ENCODE results near the gene KCTD10.

The KCTD10 gene

GRCh38 chr12:109521831-109522230 is 44.7 kb upstream of the KCTD10 start:
- Histone ChIP-seq H3K9ac (ENCODE audit: low read length) (no peak overlapping the region), H3K27ac (ENCODE audit: low read depth, low read length) (no peak overlapping the region), H3K27me3 (ENCODE audit: insufficient read depth, low read length, poor library complexity) (no peaks in the 10 kb centered on the region), H4K5ac (ENCODE audit: low read length) (no peak overlapping the region), H3K79me1 (ENCODE audit: low read length) (no peaks in the 10 kb centered on the region), H3K4me3 (ENCODE audit: low read length) (no peak overlapping the region), H2AK5ac (ENCODE audit: low read length) (no peak overlapping the region), H3K4ac (ENCODE audit: low read depth, low read length) (no peak overlapping the region), H2BK120ac (ENCODE audit: low read depth, low read length) (no peak overlapping the region), H3K36me3 (ENCODE audit: control insufficient read depth, insufficient read depth, low read length) (peaks cover 2% of the 10 kb centered on the region), H3K4me1 (ENCODE audit: control insufficient read depth, low read depth, low read length) (peaks cover 4% of the 10 kb centered on the region), H3K4me2 (ENCODE audit: low read length) (no peak overlapping the region), H3K56ac (ENCODE audit: low read length) (no peak overlapping the region), H2BK5ac (ENCODE audit: low read length) (no peak overlapping the region), H2BK15ac (replicated peaks; ENCODE audit: low read depth) (no peak overlapping the region), H4K8ac (ENCODE audit: low read depth, low read length) (no peak overlapping the region), H3K79me2 (ENCODE audit: control insufficient read depth, insufficient read depth, low read length) (no peaks in the 10 kb centered on the region), H3K23ac (ENCODE audit: low read length) (no peak overlapping the region), H3K18ac (ENCODE audit: low read length) (no peak overlapping the region)
- peak; percentile 6 for DNase-seq
- no CpG with 5 or more reads among the region's 10 CpGs for WGBS (ENCODE audit: extremely low coverage, insufficient coverage, low lambda C conversion rate)

- H3K4me1 ChIP-seq (ENCODE audit: control insufficient read depth, low read depth, low read length): peaks cover 4% of the 10 kb centered on the region
- no peak overlapping the region for H3K23ac ChIP-seq (ENCODE audit: low read length)
- H2BK15ac ChIP-seq (replicated peaks; ENCODE audit: low read depth): no peak overlapping the region
- no peak for DNase-seq
- H3K56ac ChIP-seq (ENCODE audit: low read length): no peak overlapping the region
- H4K8ac ChIP-seq (ENCODE audit: low read depth, low read length): no peak overlapping the region
- peaks cover 2% of the 10 kb centered on the region for H3K36me3 ChIP-seq (ENCODE audit: control insufficient read depth, insufficient read depth, low read length)
- no peak overlapping the region for H3K4me3 ChIP-seq (ENCODE audit: low read length)
- H2BK5ac ChIP-seq (ENCODE audit: low read length): no peak overlapping the region
- H3K79me2 ChIP-seq (ENCODE audit: control insufficient read depth, insufficient read depth, low read length): no peaks in the 10 kb centered on the region
- H3K27ac ChIP-seq (ENCODE audit: low read depth, low read length): no peak overlapping the region
- H3K79me1 ChIP-seq (ENCODE audit: low read length): no peaks in the 10 kb centered on the region
- no peak overlapping the region for H3K18ac ChIP-seq (ENCODE audit: low read length)
- no peak overlapping the region for H3K9ac ChIP-seq (ENCODE audit: low read length)
- no peak overlapping the region for H3K4ac ChIP-seq (ENCODE audit: low read depth, low read length)
- H2BK120ac ChIP-seq (ENCODE audit: low read depth, low read length): no peak overlapping the region
- H2AK5ac ChIP-seq (ENCODE audit: low read length): no peak overlapping the region
- H4K5ac ChIP-seq (ENCODE audit: low read length): no peak overlapping the region
- no CpG with 5 or more reads among the region's 6 CpGs for WGBS (ENCODE audit: extremely low coverage, insufficient coverage, low lambda C conversion rate)
- no peak overlapping the region for H3K4me2 ChIP-seq (ENCODE audit: low read length)
- H3K27me3 ChIP-seq (ENCODE audit: insufficient read depth, low read length, poor library complexity): no peaks in the 10 kb centered on the region
Measured at GRCh38 chr12:109519787-109520186, 42.7 kb upstream of the KCTD10 start.

- no peak overlapping the region for H3K4ac ChIP-seq (ENCODE audit: low read depth, low read length)
- no peaks in the 10 kb centered on the region for H3K79me2 ChIP-seq (ENCODE audit: control insufficient read depth, insufficient read depth, low read length)
- H3K27ac ChIP-seq (ENCODE audit: low read depth, low read length): no peak overlapping the region
- H2BK5ac ChIP-seq (ENCODE audit: low read length): peak overlapping the region; percentile 20
- H2AK5ac ChIP-seq (ENCODE audit: low read length): no peak overlapping the region
- no peak overlapping the region for H2BK120ac ChIP-seq (ENCODE audit: low read depth, low read length)
- H3K79me1 ChIP-seq (ENCODE audit: low read length): no peaks in the 10 kb centered on the region
- H3K56ac ChIP-seq (ENCODE audit: low read length): peak overlapping the region; percentile 65
- no peaks in the 10 kb centered on the region for H3K27me3 ChIP-seq (ENCODE audit: insufficient read depth, low read length, poor library complexity)
- no peak overlapping the region for H3K18ac ChIP-seq (ENCODE audit: low read length)
- peak overlapping the region; percentile 23 for H3K9ac ChIP-seq (ENCODE audit: low read length)
- DNase-seq: peak; percentile 58
- peaks cover 2% of the 10 kb centered on the region for H3K36me3 ChIP-seq (ENCODE audit: control insufficient read depth, insufficient read depth, low read length)
- H4K5ac ChIP-seq (ENCODE audit: low read length): peak overlapping the region; percentile 53
- WGBS (ENCODE audit: extremely low coverage, insufficient coverage, low lambda C conversion rate): no CpG with 5 or more reads among the region's 11 CpGs
- H2BK15ac ChIP-seq (replicated peaks; ENCODE audit: low read depth): no peak overlapping the region
- peaks cover 4% of the 10 kb centered on the region for H3K4me1 ChIP-seq (ENCODE audit: control insufficient read depth, low read depth, low read length)
- H4K8ac ChIP-seq (ENCODE audit: low read depth, low read length): no peak overlapping the region
- H3K4me2 ChIP-seq (ENCODE audit: low read length): no peak overlapping the region
- no peak overlapping the region for H3K4me3 ChIP-seq (ENCODE audit: low read length)
- H3K23ac ChIP-seq (ENCODE audit: low read length): no peak overlapping the region
Measured at GRCh38 chr12:109518820-109519665, 41.9 kb upstream of the KCTD10 start.

- no peak overlapping the region for H2BK5ac ChIP-seq (ENCODE audit: low read length)
- H3K18ac ChIP-seq (ENCODE audit: low read length): no peak overlapping the region
- no peak overlapping the region for H3K23ac ChIP-seq (ENCODE audit: low read length)
- WGBS (ENCODE audit: extremely low coverage, insufficient coverage, low lambda C conversion rate): no CpG with 5 or more reads among the region's 6 CpGs
- H2BK15ac ChIP-seq (replicated peaks; ENCODE audit: low read depth): no peak overlapping the region
- H2AK5ac ChIP-seq (ENCODE audit: low read length): no peak overlapping the region
- H3K4ac ChIP-seq (ENCODE audit: low read depth, low read length): no peak overlapping the region
- H3K79me1 ChIP-seq (ENCODE audit: low read length): no peaks in the 10 kb centered on the region
- peaks cover 2% of the 10 kb centered on the region for H3K36me3 ChIP-seq (ENCODE audit: control insufficient read depth, insufficient read depth, low read length)
- H3K4me3 ChIP-seq (ENCODE audit: low read length): no peak overlapping the region
- no peak for DNase-seq
- H3K4me2 ChIP-seq (ENCODE audit: low read length): no peak overlapping the region
- H3K27ac ChIP-seq (ENCODE audit: low read depth, low read length): no peak overlapping the region
- H4K8ac ChIP-seq (ENCODE audit: low read depth, low read length): no peak overlapping the region
- H2BK120ac ChIP-seq (ENCODE audit: low read depth, low read length): no peak overlapping the region
- no peak overlapping the region for H3K56ac ChIP-seq (ENCODE audit: low read length)
- no peak overlapping the region for H4K5ac ChIP-seq (ENCODE audit: low read length)
- H3K9ac ChIP-seq (ENCODE audit: low read length): no peak overlapping the region
- no peaks in the 10 kb centered on the region for H3K27me3 ChIP-seq (ENCODE audit: insufficient read depth, low read length, poor library complexity)
- H3K79me2 ChIP-seq (ENCODE audit: control insufficient read depth, insufficient read depth, low read length): no peaks in the 10 kb centered on the region
- peaks cover 4% of the 10 kb centered on the region for H3K4me1 ChIP-seq (ENCODE audit: control insufficient read depth, low read depth, low read length)
Measured at GRCh38 chr12:109517619-109518018, 40.5 kb upstream of the KCTD10 start.

GRCh38 chr12:109513977-109514376 is 36.9 kb upstream of the KCTD10 start:
- Histone ChIP-seq H4K5ac (ENCODE audit: low read length) (no peak overlapping the region), H3K4me3 (ENCODE audit: low read length) (no peak overlapping the region), H3K79me1 (ENCODE audit: low read length) (no peaks in the 10 kb centered on the region), H2BK5ac (ENCODE audit: low read length) (no peak overlapping the region), H3K27ac (ENCODE audit: low read depth, low read length) (no peak overlapping the region), H3K9ac (ENCODE audit: low read length) (no peak overlapping the region), H3K23ac (ENCODE audit: low read length) (no peak overlapping the region), H2AK5ac (ENCODE audit: low read length) (no peak overlapping the region), H2BK120ac (ENCODE audit: low read depth, low read length) (no peak overlapping the region), H3K4me1 (ENCODE audit: control insufficient read depth, low read depth, low read length) (peaks cover 1% of the 10 kb centered on the region), H3K27me3 (ENCODE audit: insufficient read depth, low read length, poor library complexity) (no peaks in the 10 kb centered on the region), H3K79me2 (ENCODE audit: control insufficient read depth, insufficient read depth, low read length) (no peaks in the 10 kb centered on the region), H3K4ac (ENCODE audit: low read depth, low read length) (no peak overlapping the region), H3K4me2 (ENCODE audit: low read length) (no peak overlapping the region), H2BK15ac (replicated peaks; ENCODE audit: low read depth) (no peak overlapping the region), H3K36me3 (ENCODE audit: control insufficient read depth, insufficient read depth, low read length) (no peaks in the 10 kb centered on the region), H3K56ac (ENCODE audit: low read length) (no peak overlapping the region), H3K18ac (ENCODE audit: low read length) (no peak overlapping the region), H4K8ac (ENCODE audit: low read depth, low read length) (no peak overlapping the region)
- no peak for DNase-seq
- no CpG with 5 or more reads among the region's 4 CpGs for WGBS (ENCODE audit: extremely low coverage, insufficient coverage, low lambda C conversion rate)

- Histone ChIP-seq H3K9ac (ENCODE audit: low read length) (no peak overlapping the region), H3K4me3 (ENCODE audit: low read length) (no peak overlapping the region), H3K36me3 (ENCODE audit: control insufficient read depth, insufficient read depth, low read length) (no peaks in the 10 kb centered on the region), H3K79me1 (ENCODE audit: low read length) (no peaks in the 10 kb centered on the region), H2BK5ac (ENCODE audit: low read length) (no peak overlapping the region), H2BK120ac (ENCODE audit: low read depth, low read length) (no peak overlapping the region), H3K56ac (ENCODE audit: low read length) (no peak overlapping the region), H3K27me3 (ENCODE audit: insufficient read depth, low read length, poor library complexity) (no peaks in the 10 kb centered on the region), H3K23ac (ENCODE audit: low read length) (no peak overlapping the region), H3K18ac (ENCODE audit: low read length) (no peak overlapping the region), H4K8ac (ENCODE audit: low read depth, low read length) (no peak overlapping the region), H4K5ac (ENCODE audit: low read length) (no peak overlapping the region), H2BK15ac (replicated peaks; ENCODE audit: low read depth) (no peak overlapping the region), H2AK5ac (ENCODE audit: low read length) (no peak overlapping the region), H3K4ac (ENCODE audit: low read depth, low read length) (no peak overlapping the region), H3K27ac (ENCODE audit: low read depth, low read length) (no peak overlapping the region), H3K4me1 (ENCODE audit: control insufficient read depth, low read depth, low read length) (no peaks in the 10 kb centered on the region), H3K4me2 (ENCODE audit: low read length) (no peak overlapping the region), H3K79me2 (ENCODE audit: control insufficient read depth, insufficient read depth, low read length) (no peaks in the 10 kb centered on the region)
- WGBS (ENCODE audit: extremely low coverage, insufficient coverage, low lambda C conversion rate): no CpG with 5 or more reads among the region's 8 CpGs
- no peak for DNase-seq
Measured at GRCh38 chr12:109513051-109513450, 36.0 kb upstream of the KCTD10 start.
